ENCODE results near the gene TFF1. TPM values are rescaled to one million over a fixed set of nuclear protein-coding genes. Genes with fewer than 3 reads are reported as not detected.

Gene TFF1
- total RNA-seq, 1 donor from 2014 or later: not detected

DNA sequence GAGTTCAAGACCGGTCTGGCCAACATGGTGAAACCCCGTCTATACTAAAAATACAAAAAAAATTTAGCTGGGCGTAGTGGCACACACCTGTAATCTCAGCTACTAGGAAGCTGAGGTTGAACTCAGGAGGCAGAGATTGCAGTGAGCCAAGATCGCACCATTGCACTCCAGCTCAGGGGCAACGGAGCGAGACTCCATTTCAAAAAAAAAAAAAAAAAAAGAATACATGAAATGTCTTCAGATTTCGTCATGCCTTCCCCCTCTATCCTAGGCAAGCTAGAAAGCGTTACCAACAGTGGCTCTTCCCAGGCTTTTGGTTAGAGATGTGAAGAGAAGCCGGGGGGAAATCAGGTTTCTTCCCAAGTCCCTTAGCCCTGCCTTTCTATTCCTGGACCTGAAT, 3.6 kb downstream of the TFF1 start:
- DNase-seq (ENCODE audit: low spot score): no peak
- Mint-ChIP-seq H3K4me1 (ENCODE audit: unreplicated experiment) (peaks cover 3% of the 10 kb centered on the region), H3K9me3 (ENCODE audit: unreplicated experiment) (peaks cover 5% of the 10 kb centered on the region), H3K27ac (ENCODE audit: unreplicated experiment) (no peak overlapping the region), H3K4me3 (ENCODE audit: unreplicated experiment) (no peak overlapping the region), H3K27me3 (ENCODE audit: unreplicated experiment) (peaks cover 2% of the 10 kb centered on the region), H3K36me3 (ENCODE audit: low read depth, unreplicated experiment) (peaks cover 7% of the 10 kb centered on the region)
- TF ChIP-seq, protein P1, sequence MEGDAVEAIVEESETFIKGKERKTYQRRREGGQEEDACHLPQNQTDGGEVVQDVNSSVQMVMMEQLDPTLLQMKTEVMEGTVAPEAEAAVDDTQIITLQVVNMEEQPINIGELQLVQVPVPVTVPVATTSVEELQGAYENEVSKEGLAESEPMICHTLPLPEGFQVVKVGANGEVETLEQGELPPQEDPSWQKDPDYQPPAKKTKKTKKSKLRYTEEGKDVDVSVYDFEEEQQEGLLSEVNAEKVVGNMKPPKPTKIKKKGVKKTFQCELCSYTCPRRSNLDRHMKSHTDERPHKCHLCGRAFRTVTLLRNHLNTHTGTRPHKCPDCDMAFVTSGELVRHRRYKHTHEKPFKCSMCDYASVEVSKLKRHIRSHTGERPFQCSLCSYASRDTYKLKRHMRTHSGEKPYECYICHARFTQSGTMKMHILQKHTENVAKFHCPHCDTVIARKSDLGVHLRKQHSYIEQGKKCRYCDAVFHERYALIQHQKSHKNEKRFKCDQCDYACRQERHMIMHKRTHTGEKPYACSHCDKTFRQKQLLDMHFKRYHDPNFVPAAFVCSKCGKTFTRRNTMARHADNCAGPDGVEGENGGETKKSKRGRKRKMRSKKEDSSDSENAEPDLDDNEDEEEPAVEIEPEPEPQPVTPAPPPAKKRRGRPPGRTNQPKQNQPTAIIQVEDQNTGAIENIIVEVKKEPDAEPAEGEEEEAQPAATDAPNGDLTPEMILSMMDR (IDR thresholded peaks at IDR 0.05; ENCODE audit: unreplicated experiment): no peak

DNA sequence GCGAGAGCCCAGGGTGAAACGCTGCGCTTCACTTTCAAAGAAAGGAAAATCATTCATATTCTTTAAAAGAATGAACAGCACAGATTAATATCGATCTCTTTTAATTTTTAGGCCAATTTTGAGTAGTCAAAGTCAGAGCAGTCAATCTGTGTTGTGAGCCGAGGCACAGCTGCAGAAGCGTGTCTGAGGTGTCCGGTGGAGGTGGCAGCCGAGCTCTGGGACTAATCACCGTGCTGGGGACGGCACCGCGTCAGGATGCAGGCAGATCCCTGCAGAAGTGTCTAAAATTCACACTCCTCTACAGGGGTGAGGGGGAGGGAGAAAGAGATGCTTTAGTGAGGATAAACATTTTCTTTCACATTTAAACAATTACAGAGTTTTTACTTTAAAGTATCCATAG, 4.1 kb downstream of the TFF1 start:
- no peak for DNase-seq (ENCODE audit: low spot score)

DNA sequence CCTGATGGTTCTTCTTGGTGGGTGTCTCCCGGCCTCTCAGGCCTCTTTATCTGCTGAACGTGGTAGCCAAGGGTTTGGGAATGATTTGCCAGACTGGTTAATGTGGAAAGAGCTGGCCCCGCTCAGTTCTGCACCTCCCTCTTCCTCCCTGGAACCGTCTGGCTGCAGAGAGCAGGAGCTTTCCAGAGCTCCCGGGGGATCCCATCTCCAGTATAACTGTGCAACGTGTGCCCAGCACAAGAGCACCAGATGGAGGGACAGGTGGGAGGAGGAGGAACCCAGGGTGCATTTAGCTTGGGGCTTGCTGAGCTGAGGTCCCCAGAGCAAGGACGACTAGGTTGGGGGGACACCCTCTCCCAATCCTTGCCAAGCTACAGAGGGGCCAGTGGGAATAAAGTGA, 5.0 kb downstream of the TFF1 start:
- TF ChIP-seq, protein P1 (IDR thresholded peaks at IDR 0.05; ENCODE audit: unreplicated experiment): no peak
- no peak overlapping the region for H3K4me3 Mint-ChIP-seq (ENCODE audit: unreplicated experiment)
- no peak for DNase-seq (ENCODE audit: low spot score)
- H3K9me3 Mint-ChIP-seq (ENCODE audit: unreplicated experiment): peaks cover 5% of the 10 kb centered on the region
- no peak overlapping the region for H3K27ac Mint-ChIP-seq (ENCODE audit: unreplicated experiment)
- peaks cover 10% of the 10 kb centered on the region for H3K36me3 Mint-ChIP-seq (ENCODE audit: low read depth, unreplicated experiment)
- H3K4me1 Mint-ChIP-seq (ENCODE audit: unreplicated experiment): peaks cover 3% of the 10 kb centered on the region
- H3K27me3 Mint-ChIP-seq (ENCODE audit: unreplicated experiment): peaks cover 2% of the 10 kb centered on the region

More for the DNA sequence above, 4.1 kb downstream of the TFF1 start:
- peaks cover 2% of the 10 kb centered on the region for H3K27me3 Mint-ChIP-seq (ENCODE audit: unreplicated experiment)
- H3K27ac Mint-ChIP-seq (ENCODE audit: unreplicated experiment): no peak overlapping the region
- peaks cover 10% of the 10 kb centered on the region for H3K36me3 Mint-ChIP-seq (ENCODE audit: low read depth, unreplicated experiment)
- no peak overlapping the region for H3K4me3 Mint-ChIP-seq (ENCODE audit: unreplicated experiment)
- peaks cover 3% of the 10 kb centered on the region for H3K4me1 Mint-ChIP-seq (ENCODE audit: unreplicated experiment)
- TF ChIP-seq, protein P1 (IDR thresholded peaks at IDR 0.05; ENCODE audit: unreplicated experiment): no peak
- peaks cover 5% of the 10 kb centered on the region for H3K9me3 Mint-ChIP-seq (ENCODE audit: unreplicated experiment)

DNA sequence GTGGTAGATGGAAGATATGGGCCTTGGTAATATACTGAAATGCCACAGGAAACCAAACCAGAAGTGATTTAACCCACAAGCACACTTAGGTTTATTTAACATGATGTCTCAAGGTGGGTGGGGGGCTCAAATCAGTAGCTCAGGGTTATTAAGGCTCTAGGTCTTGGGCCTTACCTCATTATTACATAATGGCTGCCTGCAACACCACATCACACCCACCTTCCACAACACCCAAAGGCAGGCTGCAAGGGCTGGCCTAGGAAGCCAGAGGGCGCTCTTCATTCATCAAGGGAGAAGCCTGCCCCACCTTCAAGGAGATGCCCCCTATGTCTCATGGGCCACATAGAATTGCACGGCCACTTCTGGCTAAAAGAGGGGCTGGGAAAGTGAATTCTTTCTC, 6.0 kb downstream of the TFF1 start:
- TF ChIP-seq, protein P1 (IDR thresholded peaks at IDR 0.05; ENCODE audit: unreplicated experiment): no peak
- H3K27me3 Mint-ChIP-seq (ENCODE audit: unreplicated experiment): peaks cover 2% of the 10 kb centered on the region
- no peak overlapping the region for H3K4me3 Mint-ChIP-seq (ENCODE audit: unreplicated experiment)
- DNase-seq (ENCODE audit: low spot score): no peak
- H3K36me3 Mint-ChIP-seq (ENCODE audit: low read depth, unreplicated experiment): peaks cover 10% of the 10 kb centered on the region
- H3K4me1 Mint-ChIP-seq (ENCODE audit: unreplicated experiment): no peaks in the 10 kb centered on the region
- H3K9me3 Mint-ChIP-seq (ENCODE audit: unreplicated experiment): peaks cover 5% of the 10 kb centered on the region
- H3K27ac Mint-ChIP-seq (ENCODE audit: unreplicated experiment): no peak overlapping the region

DNA sequence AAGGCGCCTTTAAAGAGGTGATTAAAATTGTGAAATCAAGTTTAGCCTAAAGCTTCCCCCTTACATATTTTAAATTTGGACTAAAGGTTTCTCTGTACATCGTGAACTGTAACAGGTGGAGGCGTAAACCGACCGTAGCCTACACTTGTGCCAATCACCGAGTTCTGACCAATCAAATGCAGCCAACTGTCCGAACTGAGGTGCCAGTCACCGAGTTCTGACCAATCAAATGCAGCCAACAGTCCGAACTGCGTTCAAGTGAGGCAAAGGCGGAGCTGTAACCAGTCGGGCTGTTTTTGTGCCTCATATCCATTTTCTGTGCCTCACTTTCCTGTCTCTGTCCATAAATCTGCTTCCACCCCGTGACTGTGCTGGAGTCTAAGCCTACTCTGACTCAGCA, 7.4 kb downstream of the TFF1 start:
- H3K27me3 Mint-ChIP-seq (ENCODE audit: unreplicated experiment): peaks cover 2% of the 10 kb centered on the region
- no peak overlapping the region for H3K4me3 Mint-ChIP-seq (ENCODE audit: unreplicated experiment)
- no peak overlapping the region for H3K27ac Mint-ChIP-seq (ENCODE audit: unreplicated experiment)
- H3K36me3 Mint-ChIP-seq (ENCODE audit: low read depth, unreplicated experiment): peaks cover 10% of the 10 kb centered on the region
- no peak for DNase-seq (ENCODE audit: low spot score)
- TF ChIP-seq, protein P1 (IDR thresholded peaks at IDR 0.05; ENCODE audit: unreplicated experiment): no peak
- H3K4me1 Mint-ChIP-seq (ENCODE audit: unreplicated experiment): no peaks in the 10 kb centered on the region
- peaks cover 5% of the 10 kb centered on the region for H3K9me3 Mint-ChIP-seq (ENCODE audit: unreplicated experiment)

All from endothelial cell (in vitro differentiated cells).